HepG2 (cell line): ENCODE results near the gene HCRT. TPM values are rescaled to one million over a fixed set of nuclear protein-coding genes. Genes with fewer than 3 reads are reported as not detected.

Experiments
- ATAC-seq: fragments of 200-7000 bp; cut with Tn5 transposase; 3 replicates; pipeline ENCODE4 v1.9.1; 2020; ENCODE audit warnings: mild to moderate bottlenecking, moderate library complexity
- BruUV-seq: library from RNA; stranded (reverse); fragments of 400-500 nt; replicated peaks from 2 replicates; lab custom pipeline; 2021; lab: Mats Ljungman, UMichigan
- CTCF ChIA-PET: fragments of 300-600 bp; formaldehyde crosslinking; extraction: SDS; loops from one replicate; lab custom pipeline; 2021; ENCODE audit warnings: low total read pairs, inconsistent platforms, low intra/inter-chr PET ratio; lab: Yijun Ruan, JAX
- POLR2A ChIA-PET: fragments of 350-600 bp; sonication (Branson Sonifier 250); formaldehyde crosslinking; loops from one replicate; lab custom pipeline; 2020; ENCODE audit warnings: antibody characterized with exemption, inconsistent platforms; lab: Yijun Ruan, JAX
- DNase-seq: peaks from one replicate; pipeline ENCODE4 v3.0.0-alpha.2; 2015; ENCODE audit warnings: low spot score
- FAIRE-seq: peaks from 3 replicates; lab custom pipeline; 2011; peaks lifted over from hg19 to GRCh38; lab: Jason Lieb, UNC
- H2AFZ ChIP-seq: one replicate; pipeline ENCODE4 v1.6.1; 2011; ENCODE audit warnings: low read length, inconsistent platforms
- H3K27ac ChIP-seq: fragments of 300-600 bp; 3 replicates; pipeline ENCODE4 v1.8.0; 2011; ENCODE audit warnings: mixed run types, mild to moderate bottlenecking, mixed read lengths, low read length, inconsistent platforms; ENCODE audit not compliant: insufficient read depth; ENCODE audit errors: extremely low read length
- H3K27me3 ChIP-seq, 2 experiments: fragments of 200-600 bp in 1 of 2; 2 replicates in 1 of 2; 3 replicates in 1 of 2; pipeline versions ENCODE4 v1.6.0 to v1.8.0; 2011; ENCODE audit warnings: low read length in 2 of 2, mild to moderate bottlenecking in 2 of 2, moderate library complexity in 2 of 2, inconsistent platforms in 1 of 2; ENCODE audit not compliant: insufficient read depth in 2 of 2, control insufficient read depth in 1 of 2
- H3K36me3 ChIP-seq, 2 experiments: fragments of 200-600 bp in 1 of 2; replicated peaks in 1 of 2; 2 replicates in 1 of 2; 3 replicates in 1 of 2; pipeline versions ENCODE4 v1.5.1 to v1.8.0; 2011; ENCODE audit warnings: low read length in 2 of 2, inconsistent platforms in 1 of 2; ENCODE audit not compliant: insufficient read depth in 2 of 2, control insufficient read depth in 1 of 2
- H3K4me1 ChIP-seq: 2 replicates; pipeline ENCODE4 v1.5.1; 2012; ENCODE audit warnings: low read length, inconsistent platforms; ENCODE audit not compliant: insufficient read depth
- H3K4me2 ChIP-seq: 2 replicates; pipeline ENCODE4 v1.6.0; 2011; ENCODE audit warnings: low read depth, low read length, inconsistent platforms
- H3K4me3 ChIP-seq, 3 experiments: fragments of 200-600 bp in 1 of 3; sonication (generic), shearing (Covaris generic) in 1 of 3; replicated peaks in 1 of 3; 2 replicates each; pipeline ENCODE4 v1.5.1; 2011 to 2016; ENCODE audit warnings: low read length in 3 of 3, inconsistent platforms in 2 of 3, low read depth in 2 of 3, mild to moderate bottlenecking in 2 of 3, control low read depth in 1 of 3, mixed read lengths in 1 of 3; ENCODE audit not compliant: insufficient read depth in 1 of 3
- H3K79me2 ChIP-seq: one replicate; pipeline ENCODE4 v1.6.1; 2011; ENCODE audit warnings: low read length, inconsistent platforms; ENCODE audit not compliant: insufficient read depth
- H3K9ac ChIP-seq: 2 replicates; pipeline ENCODE4 v1.6.0; 2011; ENCODE audit warnings: mild to moderate bottlenecking, low read depth, low read length, inconsistent platforms; ENCODE audit not compliant: insufficient read depth
- H3K9me3 ChIP-seq: 2 replicates; pipeline ENCODE4 v1.5.1; 2012; ENCODE audit warnings: mild to moderate bottlenecking, low read length
- H4K20me1 ChIP-seq: 2 replicates; pipeline ENCODE4 v1.6.0; 2011; ENCODE audit warnings: inconsistent platforms, mild to moderate bottlenecking, low read length, moderate library complexity; ENCODE audit not compliant: insufficient read depth
- ATRX ChIP-seq: sonication (generic); formaldehyde crosslinking; IDR thresholded peaks from 2 replicates; pipeline ENCODE4 v1.4.0; 2020; ENCODE audit warnings: missing genetic modification reagents, borderline replicate concordance
- HDAC2 ChIP-seq: sonication (generic); formaldehyde crosslinking; IDR thresholded peaks from 2 replicates; pipeline ENCODE4 v1.4.0; 2020; ENCODE audit warnings: missing genetic modification reagents
- NCOA1 ChIP-seq: sonication (generic); formaldehyde crosslinking; IDR thresholded peaks from 2 replicates; pipeline ENCODE4 v1.9.0; 2021; ENCODE audit warnings: missing genetic modification reagents
- NFE2 ChIP-seq: sonication (generic); formaldehyde crosslinking; IDR thresholded peaks from 2 replicates; pipeline ENCODE4 v1.4.0; 2020; ENCODE audit warnings: missing genetic modification reagents
- NFE2L1 ChIP-seq: sonication (generic); formaldehyde crosslinking; IDR thresholded peaks from 2 replicates; pipeline ENCODE4 v1.4.0; 2020; ENCODE audit warnings: missing genetic modification reagents, mild to moderate bottlenecking, borderline replicate concordance
- NFE2L2 ChIP-seq: fragments of 150-350 bp; IDR thresholded peaks from 2 replicates; pipeline ENCODE4 v1.6.1; 2014; ENCODE audit warnings: low read length
- THRA ChIP-seq: sonication (generic); formaldehyde crosslinking; IDR thresholded peaks from 2 replicates; pipeline ENCODE4 v1.4.0; 2020; ENCODE audit warnings: missing genetic modification reagents, borderline replicate concordance
- ZBTB39 ChIP-seq: sonication (generic); formaldehyde crosslinking; IDR thresholded peaks from 2 replicates; pipeline ENCODE4 v1.5.0; 2020; ENCODE audit warnings: missing genetic modification reagents
- ZMYM4 ChIP-seq: sonication (generic); formaldehyde crosslinking; IDR thresholded peaks from 2 replicates; pipeline ENCODE4 v1.8.1; 2023; ENCODE audit warnings: mild to moderate bottlenecking, missing genetic modification reagents
- ZNF260 ChIP-seq: sonication (generic); formaldehyde crosslinking; IDR thresholded peaks from 2 replicates; pipeline ENCODE4 v1.4.0; 2020; ENCODE audit warnings: missing genetic modification reagents, low read depth, mild to moderate bottlenecking, borderline replicate concordance
- ZNF326 ChIP-seq: sonication (generic); formaldehyde crosslinking; IDR thresholded peaks from 2 replicates; pipeline ENCODE4 v1.4.0; 2020; ENCODE audit warnings: missing genetic modification reagents, borderline replicate concordance
- ZNF543 ChIP-seq: sonication (generic); formaldehyde crosslinking; IDR thresholded peaks from 2 replicates; pipeline ENCODE4 v1.4.0; 2020; ENCODE audit warnings: mild to moderate bottlenecking, missing genetic modification reagents
- ZNF564 ChIP-seq: sonication (generic); formaldehyde crosslinking; IDR thresholded peaks from 2 replicates; pipeline ENCODE4 v1.8.1; 2023; ENCODE audit warnings: mild to moderate bottlenecking, missing genetic modification reagents
- WGBS: methylation state at CpG from one replicate; pipeline ENCODE4 v1.1.6; 2017; ENCODE audit warnings: low lambda C conversion rate; 5-methylcytosine and 5-hydroxymethylcytosine counted together
- in situ Hi-C: cut with HindIII; loops from 2 replicates; pipeline ENCODE4 v1.10.0; 2017; ENCODE audit warnings: low pct_unique_long_range_greater_than_20kb; ENCODE audit not compliant: extremely low pct_ligation_motif_present
- intact Hi-C: fragments of 100-400 bp; cut with micrococcal nuclease; formaldehyde crosslinking; loops from one replicate; pipeline ENCODE4 v1.10.0; 2022; ENCODE audit not compliant: unreplicated experiment
- polyA plus RNA-seq, 8 experiments: library from polyadenylated mRNA; depleted of rRNA in 3 of 8; stranded (reverse) in 7 of 8; unstranded in 1 of 8; fragments of >200 nt; fragmentation: Illumina TruSeq in 4 of 8; extraction: Trizol in 4 of 8; gene quantifications; 2 replicates each; pipeline versions ENCODE4 v1.2.1 to v1.2.3, GENCODE V29; 2011 to 2016; ENCODE audit warnings: low read depth in 4 of 8, missing spikeins in 1 of 8, mixed read lengths in 1 of 8; ENCODE audit not compliant: insufficient read depth in 1 of 8
- total RNA-seq, 5 experiments: library from RNA; depleted of rRNA; stranded (reverse); fragments of >200 nt; fragmentation: Illumina TruSeq; extraction: Trizol; gene quantifications; 2 replicates each; pipeline ENCODE4 v1.2.3, GENCODE V29; 2016; ENCODE audit warnings: low read depth in 1 of 5
- TF ChIP-seq, protein P1 (sequence below): sonication (generic); formaldehyde crosslinking; IDR thresholded peaks from 2 replicates; pipeline ENCODE4 v1.4.0; 2020; ENCODE audit warnings: mild to moderate bottlenecking, missing genetic modification reagents

Gene HCRT
- total and polyA plus RNA-seq, 2 of the 13 experiments (the other 11 are each of a cell fraction or from before 2014, with no cell fraction given) = not detected

DNA sequence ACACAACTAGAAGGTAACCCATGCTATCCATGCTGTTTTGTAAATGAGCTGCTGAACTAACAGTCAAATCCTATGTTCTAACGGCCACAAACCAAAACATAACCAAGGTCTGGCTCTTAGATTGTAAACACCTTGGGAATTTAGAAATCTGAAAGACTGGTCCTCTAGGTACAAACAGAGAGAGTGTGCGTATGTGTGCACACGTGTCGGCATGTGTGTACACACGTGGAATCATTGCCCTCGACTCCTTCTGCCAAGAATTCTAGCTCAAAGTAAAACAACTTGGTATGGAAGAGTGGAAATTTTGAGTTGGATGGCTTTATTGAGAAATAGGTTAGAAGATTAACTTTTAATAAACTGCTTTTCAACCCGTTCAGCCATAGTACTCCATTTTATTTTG is 27.1 kb upstream of the HCRT start:
- intact Hi-C loops (no loop called here), in situ Hi-C loops (no loop called here)
- no peak overlapping the region for H3K4me3 ChIP-seq
- DNase-seq (no peak), ATAC-seq (no peak), FAIRE-seq (no peak)
- 92% methylated on average over 7 of the region's 7 CpGs for WGBS
- H3K9me3 ChIP-seq = no peaks in the 10 kb centered on the region
- ChIA-PET CTCF (no interaction called here), POLR2A (no interaction called here)
- H2AFZ ChIP-seq = no peak overlapping the region
- no peaks in the 10 kb centered on the region for H3K79me2 ChIP-seq
- no TSS peak for BruUV-seq
- no peak overlapping the region for H3K27ac ChIP-seq
- no peaks in the 10 kb centered on the region for H4K20me1 ChIP-seq
- H3K4me2 ChIP-seq = no peak overlapping the region
- peaks cover 19 to 42% of the 10 kb centered on the region in 2 experiments for H3K36me3 ChIP-seq
- H3K4me1 ChIP-seq = no peaks in the 10 kb centered on the region
- H3K27me3 ChIP-seq = no peaks in the 10 kb centered on the region
- no peak overlapping the region for H3K9ac ChIP-seq
- no peak for TF ChIP-seq NFE2L2
- TF ChIP-seq ZNF326 (CRISPR knock-in tag) = no peak
- TF ChIP-seq, protein P1, sequence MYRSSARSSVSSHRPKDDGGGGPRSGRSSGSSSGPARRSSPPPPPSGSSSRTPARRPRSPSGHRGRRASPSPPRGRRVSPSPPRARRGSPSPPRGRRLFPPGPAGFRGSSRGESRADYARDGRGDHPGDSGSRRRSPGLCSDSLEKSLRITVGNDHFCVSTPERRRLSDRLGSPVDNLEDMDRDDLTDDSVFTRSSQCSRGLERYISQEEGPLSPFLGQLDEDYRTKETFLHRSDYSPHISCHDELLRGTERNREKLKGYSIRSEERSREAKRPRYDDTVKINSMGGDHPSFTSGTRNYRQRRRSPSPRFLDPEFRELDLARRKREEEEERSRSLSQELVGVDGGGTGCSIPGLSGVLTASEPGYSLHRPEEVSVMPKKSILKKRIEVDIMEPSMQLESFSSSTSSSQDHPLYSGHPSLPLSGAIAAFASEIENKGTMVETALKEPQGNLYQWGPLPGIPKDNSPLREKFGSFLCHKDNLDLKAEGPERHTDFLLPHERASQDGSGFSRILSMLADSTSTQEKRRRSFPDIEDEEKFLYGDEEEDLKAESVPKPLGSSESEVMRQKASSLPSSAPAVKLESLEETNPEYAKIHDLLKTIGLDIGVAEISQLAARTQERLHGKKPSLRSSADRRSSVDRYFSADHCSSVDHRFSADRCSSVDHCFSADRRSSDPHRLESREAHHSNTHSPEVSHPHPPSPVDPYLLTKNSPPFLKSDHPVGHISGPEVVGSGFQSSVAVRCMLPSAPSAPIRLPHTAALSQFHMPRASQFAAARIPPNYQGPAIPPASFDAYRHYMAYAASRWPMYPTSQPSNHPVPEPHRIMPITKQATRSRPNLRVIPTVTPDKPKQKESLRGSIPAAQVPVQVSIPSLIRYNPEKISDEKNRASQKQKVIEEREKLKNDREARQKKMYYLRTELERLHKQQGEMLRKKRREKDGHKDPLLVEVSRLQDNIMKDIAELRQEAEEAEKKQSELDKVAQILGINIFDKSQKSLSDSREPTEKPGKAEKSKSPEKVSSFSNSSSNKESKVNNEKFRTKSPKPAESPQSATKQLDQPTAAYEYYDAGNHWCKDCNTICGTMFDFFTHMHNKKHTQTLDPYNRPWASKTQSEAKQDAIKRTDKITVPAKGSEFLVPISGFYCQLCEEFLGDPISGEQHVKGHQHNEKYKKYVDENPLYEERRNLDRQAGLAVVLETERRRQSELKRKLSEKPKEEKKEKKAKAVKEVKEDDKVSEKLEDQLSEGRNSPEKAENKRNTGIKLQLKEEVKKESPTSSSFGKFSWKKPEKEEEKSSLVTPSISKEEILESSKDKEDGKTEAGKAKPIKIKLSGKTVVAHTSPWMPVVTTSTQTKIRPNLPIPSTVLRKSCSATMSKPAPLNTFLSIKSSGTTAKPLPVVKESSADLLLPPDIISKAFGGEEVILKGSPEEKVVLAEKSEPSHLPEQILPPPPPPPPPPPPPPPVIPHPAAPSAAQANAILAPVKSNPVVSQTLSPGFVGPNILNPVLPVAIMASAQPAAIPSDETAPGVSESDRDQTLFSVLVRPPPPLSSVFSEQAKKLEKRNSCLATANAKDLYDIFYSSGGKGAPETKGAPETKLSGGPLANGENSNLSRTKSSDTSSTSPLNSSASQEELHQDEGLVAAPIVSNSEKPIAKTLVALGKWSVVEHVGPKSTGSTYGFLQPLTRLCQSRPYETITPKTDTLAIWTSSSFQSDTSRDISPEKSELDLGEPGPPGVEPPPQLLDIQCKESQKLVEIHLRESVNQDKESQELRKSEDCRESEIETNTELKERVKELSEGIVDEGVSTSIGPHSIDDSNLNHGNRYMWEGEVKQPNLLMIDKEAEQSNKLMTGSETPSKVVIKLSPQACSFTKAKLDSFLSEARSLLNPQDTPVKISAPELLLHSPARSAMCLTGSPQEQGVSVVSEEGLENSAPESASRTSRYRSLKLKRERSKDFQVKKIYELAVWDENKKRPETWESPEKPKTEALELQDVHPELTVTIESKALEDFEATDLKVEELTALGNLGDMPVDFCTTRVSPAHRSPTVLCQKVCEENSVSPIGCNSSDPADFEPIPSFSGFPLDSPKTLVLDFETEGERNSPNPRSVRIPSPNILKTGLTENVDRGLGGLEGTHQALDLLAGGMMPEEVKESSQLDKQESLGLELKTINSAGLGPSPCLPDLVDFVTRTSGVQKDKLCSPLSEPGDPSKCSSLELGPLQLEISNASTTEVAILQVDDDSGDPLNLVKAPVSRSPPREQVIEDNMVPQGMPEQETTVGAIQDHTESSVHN (CRISPR knock-in tag) = no peak
- TF ChIP-seq ZBTB39 (CRISPR knock-in tag) = no peak
- no peak for TF ChIP-seq ZNF260
- no peak for TF ChIP-seq ZMYM4 (CRISPR knock-in tag)
- no peak for TF ChIP-seq NFE2 (CRISPR knock-in tag)
- no peak for TF ChIP-seq NFE2L1 (CRISPR knock-in tag)
- TF ChIP-seq HDAC2 = no peak
- TF ChIP-seq THRA (CRISPR knock-in tag) = no peak
- no peak for TF ChIP-seq ZNF543
- no peak for TF ChIP-seq ATRX
- no peak for TF ChIP-seq ZNF564 (CRISPR knock-in tag)
- no peak for TF ChIP-seq NCOA1 (CRISPR knock-in tag)
